SK-N-MC (cell line): ENCODE results near the gene HIP1.
"Not testable (repeated sequence)": the region's sequence is repeated elsewhere in the genome, so short reads cannot be mapped to it uniquely, and the experiment has no call there.

ENCODE experiments used
- DNase-seq: peaks from one replicate; pipeline ENCODE4 v3.0.0-alpha.2; 2011; ENCODE audit warnings: low read depth, low spot score
- H3K27ac ChIP-seq: fragments of 200-600 bp; sonication (generic); 2 replicates; pipeline ENCODE4 v1.5.1; 2016; ENCODE audit warnings: mixed run types
- H3K36me3 ChIP-seq: fragments of 200-600 bp; sonication (generic); 2 replicates; pipeline ENCODE4 v1.6.1; 2017; ENCODE audit warnings: antibody characterized with exemption, low read length, mixed read lengths; ENCODE audit not compliant: insufficient read depth
- H3K4me3 ChIP-seq: fragments of 200-600 bp; sonication (generic); 2 replicates; pipeline ENCODE4 v1.5.1; 2016
- H3K9ac ChIP-seq: fragments of 200-600 bp; sonication (generic); 2 replicates; pipeline ENCODE4 v1.8.0; 2017; ENCODE audit warnings: mixed run types, mixed read lengths; ENCODE audit not compliant: insufficient read length
- H3K9me3 ChIP-seq: fragments of 200-600 bp; sonication (generic); 2 replicates; pipeline ENCODE4 v1.6.1; 2017; ENCODE audit warnings: low read depth, mild to moderate bottlenecking, antibody characterized with exemption, low read length, moderate library complexity, mixed read lengths
- POLR2AphosphoS5 ChIP-seq: IDR thresholded peaks from 2 replicates; pipeline ENCODE4 v1.6.1; 2012; ENCODE audit warnings: mild to moderate bottlenecking, low read depth, low read length, borderline replicate concordance

HIP1 gene

GRCh38 chr7:75509033-75509432 is 229.7 kb downstream of the HIP1 start:
- H3K27ac ChIP-seq, H3K9me3 ChIP-seq, H3K36me3 ChIP-seq, H3K9ac ChIP-seq, DNase-seq, H3K4me3 ChIP-seq: not testable (repeated sequence)

GRCh38 chr7:75492020-75492419 is 246.7 kb downstream of the HIP1 start, which contains the start of gene SPDYE5:
Gene SPDYE5 (plus strand): TSS chr7:75492320. CDS start chr7:75494048, 1,728 bp downstream.
- not testable (repeated sequence) for H3K9me3 ChIP-seq, H3K4me3 ChIP-seq, DNase-seq, H3K9ac ChIP-seq, H3K36me3 ChIP-seq, H3K27ac ChIP-seq

- H3K9me3 ChIP-seq, H3K27ac ChIP-seq, H3K36me3 ChIP-seq: not testable (repeated sequence)
- peak; percentile 28 for DNase-seq
- peak; percentile 91 for TF ChIP-seq POLR2AphosphoS5
- H3K9ac ChIP-seq = peak within 1 kb of the TSS; percentile 90
- H3K4me3 ChIP-seq = peak within 1 kb of the TSS; percentile 88
These were observed 252.6 kb downstream of the HIP1 start, which contains the start of gene POM121C for GRCh38 chr7:75485979-75486643. Gene POM121C (minus strand): TSS chr7:75486299. CDS start chr7:75441496, 44,803 bp downstream.

GRCh38 chr7:75485355-75485978 is 253.3 kb downstream of the HIP1 start:
- peak overlapping the region; percentile 88 for H3K4me3 ChIP-seq
- not testable (repeated sequence) for H3K36me3 ChIP-seq, H3K9me3 ChIP-seq, DNase-seq, H3K27ac ChIP-seq
- H3K9ac ChIP-seq = peak overlapping the region; percentile 90
